Anterior cingulate cortex (tissue), 58 donors: ENCODE results near the gene CXCR3.
"Not testable (repeated sequence)": the region's sequence is repeated elsewhere in the genome, so short reads cannot be mapped to it uniquely, and the experiment has no call there.

Experiments used
- DNase-seq, 58 donors: peaks; one replicate each; lab custom pipeline; 2025; lab: John Stamatoyannopoulos, UW

The CXCR3 gene

DNA sequence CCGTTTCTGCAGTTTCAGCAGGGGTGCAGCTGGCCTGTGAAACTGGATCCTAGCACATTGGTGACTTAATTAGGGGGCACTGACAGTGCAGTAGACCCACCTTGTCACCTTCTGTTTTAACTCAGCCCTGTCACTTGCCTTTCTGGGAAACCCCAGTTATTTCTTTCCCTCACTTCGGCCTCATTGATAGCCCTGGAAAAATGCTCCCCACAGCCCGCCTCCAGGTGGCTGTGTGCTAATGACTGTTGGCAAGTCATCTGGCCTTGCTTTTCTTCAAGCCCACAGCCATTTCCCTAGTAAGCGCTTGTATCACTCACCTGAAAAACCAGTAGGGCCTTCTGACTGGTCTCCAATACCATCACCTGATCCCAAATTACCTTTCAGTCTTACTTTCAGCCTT lies 3.3 kb downstream of the CXCR3 start:
- no peak for DNase-seq

DNA sequence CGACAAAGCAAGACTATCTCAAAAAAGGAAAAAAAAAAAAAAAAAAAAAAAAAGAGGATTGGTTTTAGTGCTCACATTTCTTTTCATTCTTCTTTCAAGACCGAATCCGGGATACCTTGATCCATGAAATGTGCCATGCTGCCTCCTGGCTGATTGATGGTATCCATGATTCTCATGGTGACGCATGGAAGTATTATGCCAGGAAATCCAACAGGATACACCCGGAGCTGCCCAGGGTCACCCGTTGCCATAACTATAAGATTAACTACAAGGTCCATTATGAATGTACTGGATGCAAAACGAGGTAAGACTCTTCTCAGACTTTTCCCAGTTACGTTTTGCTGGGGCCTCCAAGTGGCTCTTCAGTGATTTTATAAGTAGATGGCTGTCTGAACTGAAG lies 6.1 kb downstream of the CXCR3 start:
- DNase-seq = no peak

DNA sequence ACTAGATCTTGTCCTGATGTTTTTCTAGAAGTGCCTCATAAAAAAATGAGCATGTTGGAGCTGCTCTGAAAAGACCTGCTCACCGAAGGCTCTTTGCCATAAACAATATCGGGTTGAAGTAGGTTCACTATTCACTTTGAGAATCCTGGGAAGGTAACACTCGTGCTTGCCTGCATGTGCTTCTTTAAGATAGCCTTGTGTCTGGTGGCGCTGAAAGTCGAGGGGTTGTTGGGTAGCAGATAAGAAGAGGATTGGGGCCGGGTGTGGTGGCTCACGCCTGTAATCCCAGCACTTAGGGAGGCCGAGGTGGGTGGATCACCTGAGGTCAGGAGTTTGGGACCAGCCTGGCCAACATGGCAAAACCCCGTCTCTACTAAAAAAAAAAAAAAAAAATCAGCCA lies 6.6 kb downstream of the CXCR3 start:
- DNase-seq = not testable (repeated sequence)

DNA sequence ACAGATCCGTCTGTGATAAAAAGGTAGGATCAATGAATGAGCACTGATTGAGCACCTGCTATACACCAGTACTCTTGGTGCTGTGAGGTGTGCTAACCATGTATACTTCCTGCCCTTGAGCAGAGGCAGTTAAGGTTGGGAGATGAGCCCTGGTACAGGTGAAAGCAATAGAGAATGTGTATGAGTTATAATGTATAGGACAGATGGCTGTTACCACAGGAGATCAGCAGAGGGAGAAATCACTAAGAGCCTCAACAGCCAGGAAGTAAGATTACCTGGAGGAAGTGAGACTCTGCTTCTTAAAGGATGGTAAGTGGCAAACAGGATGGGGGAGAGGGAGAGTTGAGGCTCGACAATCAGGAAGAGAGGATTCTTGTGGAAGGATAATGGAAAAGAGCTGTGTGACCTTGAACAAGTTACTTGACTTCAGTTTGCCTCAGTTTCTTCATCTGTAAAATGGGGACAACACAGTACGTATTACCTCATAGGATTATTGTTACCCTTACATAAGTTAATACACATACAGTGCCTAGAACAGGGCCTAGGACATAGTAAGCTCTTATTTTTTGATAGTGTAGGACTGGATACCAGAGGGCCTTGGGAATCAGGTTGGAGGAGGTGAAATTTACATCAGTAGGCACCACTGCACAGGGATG lies 9.1 kb downstream of the CXCR3 start:
- no peak for DNase-seq

DNA sequence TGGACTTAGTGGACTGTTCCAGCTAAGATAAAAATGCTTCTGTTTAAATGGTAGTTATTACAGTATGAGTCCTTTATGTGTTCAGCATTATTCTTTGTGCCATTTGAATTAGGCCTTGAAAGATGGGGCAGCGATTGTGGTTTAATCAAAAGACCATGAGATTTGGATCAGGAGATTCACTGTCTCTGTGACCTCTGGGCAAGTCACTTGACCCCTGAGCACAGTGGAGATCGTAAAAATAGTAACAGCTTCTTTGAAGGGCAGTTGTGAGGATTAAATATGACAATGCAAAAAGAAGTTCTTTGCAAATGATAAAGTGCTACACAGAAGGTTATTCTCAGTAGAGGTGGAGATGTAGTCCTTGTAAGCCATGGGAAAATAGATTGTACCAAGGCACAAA lies 10.8 kb downstream of the CXCR3 start:
- no peak for DNase-seq

DNA sequence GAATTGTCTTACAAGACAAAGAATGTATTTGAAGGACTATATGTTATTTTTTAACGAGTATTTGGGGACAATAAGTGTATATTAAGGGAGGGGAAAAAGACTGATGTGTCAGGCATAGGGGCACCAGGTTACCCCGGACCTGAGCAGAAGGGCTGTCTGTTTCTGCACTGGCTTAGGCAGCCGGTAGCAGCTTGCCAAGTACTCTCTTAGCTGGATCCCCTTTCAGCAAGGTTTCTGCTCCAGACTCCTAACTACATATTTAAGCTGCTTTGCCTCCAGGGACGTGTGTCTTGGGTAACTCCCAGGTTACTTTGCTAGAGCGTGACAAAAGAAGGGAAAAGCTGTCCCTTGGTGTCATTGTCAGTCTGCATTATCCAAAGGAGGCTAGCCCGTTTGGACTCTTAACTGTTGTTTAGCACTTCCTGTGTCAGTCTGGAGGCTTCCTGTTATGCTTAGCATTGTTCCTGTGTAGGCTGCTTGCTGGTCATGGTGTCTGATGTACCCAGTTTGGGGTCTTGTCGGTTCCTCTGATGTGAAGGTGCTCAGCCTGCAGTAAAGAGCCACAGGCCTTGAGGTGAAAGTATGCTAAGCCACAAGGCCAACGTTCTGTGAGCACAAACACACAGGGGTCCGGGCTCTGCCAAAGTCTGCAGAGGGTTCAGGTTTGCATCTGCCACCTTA lies 11.6 kb downstream of the CXCR3 start:
- DNase-seq = no peak

DNA sequence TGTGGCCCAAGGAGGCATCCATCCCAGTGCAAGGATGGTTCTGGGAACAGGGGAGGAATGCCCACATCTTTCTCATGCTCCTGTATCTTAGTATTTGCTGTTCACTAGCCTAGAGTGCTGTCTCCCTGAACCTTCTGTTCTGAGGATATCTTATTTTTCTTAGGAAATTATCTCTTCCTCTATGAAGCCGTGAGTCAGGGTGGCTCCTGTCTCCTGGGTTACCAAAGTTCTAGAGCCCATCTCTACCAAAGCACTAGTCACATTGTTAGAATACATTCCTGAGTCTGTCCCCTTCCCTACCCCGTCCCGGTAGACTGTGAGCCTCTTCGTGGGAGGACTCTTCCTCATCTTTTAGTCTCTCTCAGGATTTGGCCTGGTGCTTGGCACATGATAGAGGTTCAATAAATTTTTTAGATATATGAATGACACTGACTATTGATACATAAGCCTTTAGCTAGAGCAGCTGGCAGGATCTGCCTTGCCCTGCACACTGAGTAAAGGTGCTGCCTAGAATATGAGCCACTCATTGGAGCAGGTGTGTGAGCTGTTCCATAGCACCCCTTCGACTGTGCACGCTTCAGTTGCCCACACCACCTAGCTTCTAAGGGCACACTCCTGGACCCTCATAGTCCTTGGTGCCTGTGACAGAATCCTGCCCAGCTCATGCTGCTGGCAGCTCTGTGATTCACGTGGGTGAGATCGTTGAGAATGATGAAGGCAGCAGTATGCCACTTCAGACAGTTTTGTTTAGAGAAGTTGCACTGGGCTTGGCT lies 13.3 kb downstream of the CXCR3 start:
- no peak for DNase-seq

DNA sequence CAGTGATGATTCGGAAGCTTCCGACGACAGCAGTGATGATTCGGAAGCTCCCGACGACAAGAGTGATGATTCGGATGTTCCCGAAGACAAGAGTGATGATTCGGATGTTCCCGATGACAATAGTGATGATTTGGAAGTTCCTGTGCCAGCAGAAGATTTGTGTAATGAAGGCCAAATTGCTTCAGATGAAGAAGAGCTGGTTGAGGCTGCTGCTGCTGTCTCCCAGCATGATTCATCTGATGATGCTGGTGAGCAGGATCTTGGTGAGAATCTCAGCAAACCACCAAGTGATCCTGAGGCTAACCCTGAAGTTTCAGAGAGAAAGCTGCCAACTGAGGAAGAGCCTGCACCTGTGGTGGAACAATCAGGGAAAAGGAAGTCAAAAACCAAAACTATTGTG lies 14.2 kb downstream of the CXCR3 start:
- DNase-seq = no peak

DNA sequence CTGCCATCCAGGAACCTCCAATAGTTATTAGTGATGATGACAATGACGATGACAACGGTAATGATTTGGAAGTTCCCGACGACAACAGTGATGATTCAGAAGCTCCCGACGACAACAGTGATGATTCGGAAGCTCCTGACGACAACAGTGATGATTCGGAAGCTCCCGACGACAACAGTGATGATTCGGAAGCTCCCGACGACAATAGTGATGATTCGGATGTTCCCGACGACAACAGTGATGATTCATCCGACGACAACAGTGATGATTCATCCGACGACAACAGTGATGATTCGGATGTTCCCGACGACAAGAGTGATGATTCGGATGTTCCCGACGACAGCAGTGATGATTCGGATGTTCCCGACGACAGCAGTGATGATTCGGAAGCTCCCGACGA lies 14.7 kb downstream of the CXCR3 start:
- no peak for DNase-seq

DNA sequence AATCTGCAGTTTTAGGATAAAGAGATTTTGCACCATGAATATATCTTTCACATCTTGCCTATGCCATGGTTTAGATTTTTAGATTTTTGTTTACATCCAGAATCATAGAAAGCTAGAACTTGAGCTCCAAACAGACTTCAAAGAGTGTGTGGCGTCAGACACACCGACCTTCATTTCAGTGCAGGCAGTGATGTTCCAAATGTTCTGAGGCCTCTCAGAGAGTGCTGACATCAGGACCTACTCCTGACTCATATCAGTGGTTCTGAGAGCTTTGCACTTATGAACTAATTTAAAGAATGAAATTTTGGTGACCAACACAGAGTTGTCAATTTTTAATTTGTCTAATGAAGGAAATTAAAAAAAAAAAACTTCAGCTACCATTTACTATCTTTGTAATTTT lies 18.3 kb downstream of the CXCR3 start:
- no peak for DNase-seq

DNA sequence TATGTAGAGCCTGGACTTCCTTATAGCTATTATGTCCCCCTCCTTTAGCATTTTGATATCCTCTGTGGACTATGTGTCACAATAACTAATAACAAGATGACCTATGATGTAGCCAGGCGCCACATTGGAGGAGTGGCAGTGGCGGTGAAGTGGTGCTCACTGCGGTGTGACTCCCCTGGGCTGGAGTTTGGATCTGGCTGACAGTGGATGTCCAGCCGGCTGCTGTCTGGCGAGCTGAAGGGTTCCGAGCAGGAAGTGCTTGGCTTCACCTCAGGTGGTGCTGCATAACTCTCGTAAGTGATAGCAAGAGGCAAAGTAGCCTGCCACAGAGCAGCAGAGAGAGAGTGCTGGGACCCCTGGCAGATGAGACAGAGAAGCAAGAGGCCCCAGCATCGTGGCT lies 25.1 kb downstream of the CXCR3 start:
- DNase-seq = not testable (repeated sequence)

DNA sequence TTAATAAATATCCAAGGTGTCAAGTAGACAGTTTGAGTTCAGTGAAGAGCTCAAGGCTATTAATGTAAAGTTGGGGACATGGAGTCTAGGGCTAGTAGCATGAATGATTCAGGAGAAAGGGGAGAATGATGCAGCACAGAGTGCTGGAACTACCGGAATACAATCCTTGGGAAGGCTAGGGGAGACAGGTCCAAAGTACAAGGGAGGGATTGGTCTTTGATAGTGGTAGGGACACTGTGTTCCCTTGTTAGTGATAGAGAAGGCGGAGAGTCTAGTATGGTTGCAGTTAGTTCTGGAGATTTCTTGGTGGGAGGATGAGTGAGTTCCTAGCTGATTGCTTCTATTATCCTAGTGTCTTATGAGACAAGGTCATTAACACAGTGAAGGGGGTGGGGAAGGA lies 31.4 kb downstream of the CXCR3 start:
- no peak for DNase-seq

DNA sequence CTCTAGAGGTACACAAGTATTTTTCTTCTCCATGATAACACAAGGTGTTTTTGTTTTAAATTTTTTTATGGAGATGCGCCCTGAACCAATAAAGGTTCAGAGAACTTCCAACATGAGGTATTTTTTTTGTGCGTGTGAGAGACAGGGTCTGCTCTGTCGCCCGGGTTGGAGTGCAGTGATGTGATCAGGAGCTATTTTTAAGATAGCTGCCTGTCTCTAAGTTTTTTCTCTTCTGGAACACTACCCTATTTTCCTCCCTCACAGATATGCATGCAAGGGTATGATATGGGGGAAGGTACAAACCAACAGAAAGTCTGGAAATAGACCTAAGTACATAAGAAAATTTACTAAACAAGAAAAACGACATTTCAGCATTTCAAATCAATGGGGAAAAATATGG lies 37.1 kb downstream of the CXCR3 start:
- no peak for DNase-seq

DNA sequence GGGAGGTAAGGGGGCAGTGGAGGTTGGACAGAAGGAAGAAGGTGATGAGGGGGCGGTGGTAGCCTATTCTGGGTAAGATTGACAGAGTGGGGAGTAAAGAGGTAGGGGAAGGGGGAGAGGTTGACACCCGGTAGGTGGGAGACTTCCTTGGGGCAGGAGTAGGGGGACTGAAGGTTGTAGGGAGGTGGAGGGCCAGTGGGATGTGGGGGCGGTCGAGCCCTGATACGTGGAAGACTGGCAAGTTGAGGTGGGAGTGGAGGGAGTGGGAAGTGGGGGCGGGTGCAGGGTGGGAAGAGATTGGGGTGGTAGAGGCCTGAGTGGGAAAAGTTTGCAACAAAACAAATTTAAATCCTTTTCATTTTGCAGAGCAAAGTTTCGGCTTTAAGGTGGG lies 38.3 kb downstream of the CXCR3 start:
- DNase-seq = no peak

DNA sequence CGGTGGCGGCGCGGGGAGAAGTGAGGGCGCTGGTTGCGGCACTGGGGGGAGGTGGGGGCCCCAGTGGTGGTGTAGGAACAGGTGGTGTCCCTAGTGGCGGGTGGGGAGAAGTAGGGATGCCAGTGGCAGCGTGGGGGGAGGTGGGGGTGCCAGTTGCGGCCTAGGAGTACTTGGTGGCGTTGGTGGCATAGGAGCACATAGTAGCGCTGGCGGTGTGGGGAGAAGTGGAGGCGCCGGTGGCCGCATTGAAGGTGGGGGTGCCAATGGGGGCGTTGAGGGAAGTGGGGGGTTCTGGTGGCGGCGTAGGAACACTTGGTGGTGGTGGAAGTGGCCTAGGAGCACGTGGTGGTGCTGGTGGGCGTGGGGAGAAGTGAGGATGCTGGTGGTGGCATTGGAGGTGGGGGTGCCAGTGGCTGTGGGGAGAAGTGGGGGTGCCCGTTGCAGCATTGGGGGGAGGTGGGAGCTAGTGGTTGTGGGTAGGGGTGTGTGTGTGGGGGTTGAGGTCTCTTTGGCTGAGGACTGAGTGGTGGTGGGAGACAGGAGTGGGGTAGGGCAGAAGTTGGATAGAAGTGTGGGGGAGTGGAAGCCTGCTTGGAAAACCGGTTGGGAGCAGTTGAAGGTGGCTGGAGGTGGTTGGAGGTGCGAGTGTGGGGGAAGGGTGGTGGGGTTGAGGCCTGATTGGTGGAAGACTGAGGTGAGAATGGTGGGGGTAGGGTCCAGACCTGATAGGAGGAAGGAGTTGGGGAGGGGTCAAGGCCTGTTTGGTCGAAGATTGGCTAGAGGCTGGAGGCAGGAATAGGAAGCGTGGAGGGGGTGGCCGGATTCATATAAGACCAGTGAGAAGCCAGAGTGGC lies 38.9 kb downstream of the CXCR3 start:
- DNase-seq = peak in 1 of 58 donors; percentile 2

DNA sequence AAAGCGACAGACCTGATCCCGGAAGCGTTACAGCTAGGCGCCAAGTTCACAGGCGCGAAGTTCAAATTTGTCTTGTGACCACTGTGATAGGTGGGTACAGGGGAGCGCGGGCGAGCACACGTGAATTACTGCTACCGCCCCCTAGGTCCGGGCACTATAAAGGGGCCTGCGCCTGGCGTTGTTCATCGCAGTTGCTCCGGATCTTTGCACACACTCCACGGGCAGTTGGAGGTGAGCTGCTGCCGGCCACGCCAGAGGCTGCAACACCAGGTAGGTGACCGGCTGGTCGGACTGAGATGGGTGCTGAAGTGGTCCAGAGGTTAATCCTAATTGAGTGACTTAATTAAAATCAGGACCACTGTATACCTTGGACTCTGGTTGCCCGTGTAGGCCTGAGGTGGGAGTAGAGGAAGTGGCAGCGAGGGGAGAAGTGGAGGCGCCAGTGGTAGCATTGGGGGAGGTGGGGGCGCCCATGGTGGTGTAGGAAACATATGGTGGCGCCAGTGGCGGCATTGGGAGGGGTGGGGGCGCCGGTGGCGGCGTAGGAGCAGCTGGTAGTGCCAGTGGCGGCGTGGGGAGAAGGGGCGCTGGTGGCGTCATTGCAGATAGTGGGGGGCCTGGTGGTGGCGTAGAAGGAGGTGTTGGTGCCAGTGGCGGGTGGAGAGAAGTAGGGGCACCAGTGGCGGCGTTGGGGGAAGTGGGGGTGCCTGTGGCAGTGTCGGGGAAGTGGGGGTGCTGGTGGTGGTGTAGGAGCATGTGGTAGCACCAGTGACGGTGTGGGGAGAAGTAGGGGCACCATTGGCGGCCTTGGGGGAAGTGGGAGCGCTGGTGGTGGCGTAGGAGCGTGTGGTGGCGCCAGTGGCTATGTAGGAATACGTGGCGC lies 39.8 kb downstream of the CXCR3 start, which contains the start of gene GCNA:
Gene GCNA, plus strand, starts transcription at position 185 of the 883 bp plus-strand sequence. CDS start 2,385 bp downstream, outside the sequence.
- DNase-seq = no peak

DNA sequence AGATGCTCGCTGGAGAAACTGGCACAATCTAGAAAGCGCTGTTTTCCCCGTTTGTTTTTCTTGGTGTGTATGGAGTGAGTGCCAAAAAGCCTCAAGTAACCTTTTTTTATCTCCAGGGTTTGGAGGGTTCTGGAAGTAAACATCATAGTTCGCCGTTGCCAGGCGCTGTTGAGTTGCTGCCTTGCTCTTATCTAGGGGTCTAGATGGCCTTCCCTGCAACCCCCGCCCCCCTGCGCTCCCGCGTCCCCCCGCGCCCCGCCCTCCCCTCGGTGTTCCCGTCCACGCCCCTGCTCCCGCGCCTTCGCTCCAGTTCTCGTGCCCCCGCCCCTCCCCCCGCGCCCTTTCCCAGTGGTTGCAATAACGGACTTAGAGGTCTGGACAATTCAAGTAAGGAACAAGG lies 40.6 kb downstream of the CXCR3 start:
- no peak for DNase-seq

DNA sequence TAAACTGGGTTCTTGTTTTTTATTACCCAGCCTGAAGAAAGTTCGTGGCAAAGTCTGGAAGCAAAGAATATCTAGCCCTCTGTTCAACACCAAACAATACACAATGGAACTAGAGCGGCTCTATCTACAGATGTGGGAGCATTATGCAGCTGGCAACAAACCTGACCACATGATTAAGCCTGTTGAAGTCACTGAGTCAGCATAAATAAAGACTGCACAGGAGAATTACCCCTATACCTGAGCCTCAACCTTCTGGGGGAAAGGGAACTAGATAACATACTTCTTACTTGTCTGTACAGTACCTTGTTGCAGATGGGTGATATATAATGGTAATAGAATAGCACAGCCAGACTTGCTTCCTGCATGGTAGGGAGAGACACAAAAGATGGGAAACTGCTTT lies 44.7 kb downstream of the CXCR3 start:
- no peak for DNase-seq

DNA sequence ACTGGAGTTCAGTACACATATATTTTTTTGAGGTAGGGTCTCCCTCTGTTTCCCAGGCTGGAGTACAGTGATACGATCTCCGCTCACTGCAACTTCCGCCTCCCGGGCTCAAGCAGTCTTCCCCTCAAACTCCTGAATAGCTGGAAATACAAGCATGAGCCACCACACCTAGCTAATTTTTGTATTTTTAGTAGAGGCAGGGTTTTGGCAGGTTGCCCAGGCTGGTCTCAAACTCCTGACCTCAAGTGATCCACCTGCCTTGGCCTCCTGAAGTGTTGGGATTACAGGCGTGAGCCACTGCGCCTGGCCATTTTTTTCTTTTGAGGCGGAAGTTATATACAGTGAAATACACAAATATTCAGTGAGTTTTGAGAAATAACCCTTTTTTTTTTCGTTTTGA lies 46.9 kb downstream of the CXCR3 start:
- not testable (repeated sequence) for DNase-seq
